ENCODE measurements around the gene GMPR2. TPM values are rescaled to one million over a fixed set of nuclear protein-coding genes. Genes with fewer than 3 reads are reported as not detected.

The GMPR2 gene
- total and polyA plus RNA-seq, 2 of the 13 experiments (the other 11 are each of a cell fraction or from before 2014, with no cell fraction given): 210 to 273 TPM

DNA sequence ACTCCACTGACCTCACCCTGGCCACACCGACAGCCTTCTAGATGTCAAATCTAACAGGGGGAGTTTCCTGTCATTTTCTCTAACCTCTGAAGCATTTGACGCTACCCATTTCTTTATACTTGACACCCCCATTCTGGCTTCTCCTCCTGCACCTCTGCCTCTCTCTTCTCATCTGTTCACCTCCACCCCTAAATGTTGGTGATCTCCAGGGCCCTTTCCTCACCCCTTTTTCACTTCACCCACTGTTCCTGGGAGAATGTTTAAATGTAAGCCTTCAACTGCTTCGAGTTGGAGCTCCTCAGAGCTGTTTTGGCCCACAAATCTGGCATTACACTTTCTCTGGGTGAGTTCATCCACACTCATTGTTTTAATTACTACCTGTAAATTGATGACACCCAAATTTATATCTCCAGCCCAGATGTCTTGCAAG, 39.1 kb downstream of the GMPR2 start (continued):
- TF ChIP-seq, protein P1, sequence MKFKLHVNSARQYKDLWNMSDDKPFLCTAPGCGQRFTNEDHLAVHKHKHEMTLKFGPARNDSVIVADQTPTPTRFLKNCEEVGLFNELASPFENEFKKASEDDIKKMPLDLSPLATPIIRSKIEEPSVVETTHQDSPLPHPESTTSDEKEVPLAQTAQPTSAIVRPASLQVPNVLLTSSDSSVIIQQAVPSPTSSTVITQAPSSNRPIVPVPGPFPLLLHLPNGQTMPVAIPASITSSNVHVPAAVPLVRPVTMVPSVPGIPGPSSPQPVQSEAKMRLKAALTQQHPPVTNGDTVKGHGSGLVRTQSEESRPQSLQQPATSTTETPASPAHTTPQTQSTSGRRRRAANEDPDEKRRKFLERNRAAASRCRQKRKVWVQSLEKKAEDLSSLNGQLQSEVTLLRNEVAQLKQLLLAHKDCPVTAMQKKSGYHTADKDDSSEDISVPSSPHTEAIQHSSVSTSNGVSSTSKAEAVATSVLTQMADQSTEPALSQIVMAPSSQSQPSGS (CRISPR knock-in tag; IDR thresholded peaks at IDR 0.05): no peak
- TF ChIP-seq NONO (IDR thresholded peaks at IDR 0.05) (no peak), NONO (CRISPR knock-in tag; conservative IDR thresholded peaks at IDR 0.05) (no peak), HES4 (CRISPR knock-in tag; IDR thresholded peaks at IDR 0.05; ENCODE audit: borderline replicate concordance) (no peak), KLF13 (CRISPR knock-in tag; IDR thresholded peaks at IDR 0.05) (no peak), KLF15 (CRISPR knock-in tag; IDR thresholded peaks at IDR 0.05; ENCODE audit: borderline replicate concordance) (peak; percentile 54; the same call in 1 of the 2 replicates), ZBTB1 (CRISPR knock-in tag; IDR thresholded peaks at IDR 0.05; ENCODE audit: borderline replicate concordance) (0 out of 2 replicates have a peak, but pooled peaks have one; percentile 47), ZBTB42 (CRISPR knock-in tag; IDR thresholded peaks at IDR 0.05) (no peak), KLF12 (CRISPR knock-in tag; IDR thresholded peaks at IDR 0.05; ENCODE audit: borderline replicate concordance) (no peak), GZF1 (CRISPR knock-in tag; IDR thresholded peaks at IDR 0.05) (peak; percentile 28; the same call in 1 of the 2 replicates), ZBTB8A (CRISPR knock-in tag; IDR thresholded peaks at IDR 0.05; ENCODE audit: borderline replicate concordance, low read depth) (no peak), CHCHD3 (CRISPR knock-in tag; IDR thresholded peaks at IDR 0.05) (no peak), ZNF20 (CRISPR knock-in tag; IDR thresholded peaks at IDR 0.05) (peak; percentile 89), POGZ (CRISPR knock-in tag; IDR thresholded peaks at IDR 0.05) (no peak)
- TF ChIP-seq, protein P2, sequence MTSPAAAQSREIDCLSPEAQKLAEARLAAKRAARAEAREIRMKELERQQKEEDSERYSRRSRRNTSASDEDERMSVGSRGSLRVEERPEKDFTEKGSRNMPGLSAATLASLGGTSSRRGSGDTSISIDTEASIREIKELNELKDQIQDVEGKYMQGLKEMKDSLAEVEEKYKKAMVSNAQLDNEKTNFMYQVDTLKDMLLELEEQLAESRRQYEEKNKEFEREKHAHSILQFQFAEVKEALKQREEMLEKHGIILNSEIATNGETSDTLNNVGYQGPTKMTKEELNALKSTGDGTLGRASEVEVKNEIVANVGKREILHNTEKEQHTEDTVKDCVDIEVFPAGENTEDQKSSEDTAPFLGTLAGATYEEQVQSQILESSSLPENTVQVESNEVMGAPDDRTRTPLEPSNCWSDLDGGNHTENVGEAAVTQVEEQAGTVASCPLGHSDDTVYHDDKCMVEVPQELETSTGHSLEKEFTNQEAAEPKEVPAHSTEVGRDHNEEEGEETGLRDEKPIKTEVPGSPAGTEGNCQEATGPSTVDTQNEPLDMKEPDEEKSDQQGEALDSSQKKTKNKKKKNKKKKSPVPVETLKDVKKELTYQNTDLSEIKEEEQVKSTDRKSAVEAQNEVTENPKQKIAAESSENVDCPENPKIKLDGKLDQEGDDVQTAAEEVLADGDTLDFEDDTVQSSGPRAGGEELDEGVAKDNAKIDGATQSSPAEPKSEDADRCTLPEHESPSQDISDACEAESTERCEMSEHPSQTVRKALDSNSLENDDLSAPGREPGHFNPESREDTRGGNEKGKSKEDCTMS (CRISPR knock-in tag; conservative IDR thresholded peaks at IDR 0.05): peak; percentile 80; the same call in 1 of the 2 replicates
- TF ChIP-seq, protein P3, sequence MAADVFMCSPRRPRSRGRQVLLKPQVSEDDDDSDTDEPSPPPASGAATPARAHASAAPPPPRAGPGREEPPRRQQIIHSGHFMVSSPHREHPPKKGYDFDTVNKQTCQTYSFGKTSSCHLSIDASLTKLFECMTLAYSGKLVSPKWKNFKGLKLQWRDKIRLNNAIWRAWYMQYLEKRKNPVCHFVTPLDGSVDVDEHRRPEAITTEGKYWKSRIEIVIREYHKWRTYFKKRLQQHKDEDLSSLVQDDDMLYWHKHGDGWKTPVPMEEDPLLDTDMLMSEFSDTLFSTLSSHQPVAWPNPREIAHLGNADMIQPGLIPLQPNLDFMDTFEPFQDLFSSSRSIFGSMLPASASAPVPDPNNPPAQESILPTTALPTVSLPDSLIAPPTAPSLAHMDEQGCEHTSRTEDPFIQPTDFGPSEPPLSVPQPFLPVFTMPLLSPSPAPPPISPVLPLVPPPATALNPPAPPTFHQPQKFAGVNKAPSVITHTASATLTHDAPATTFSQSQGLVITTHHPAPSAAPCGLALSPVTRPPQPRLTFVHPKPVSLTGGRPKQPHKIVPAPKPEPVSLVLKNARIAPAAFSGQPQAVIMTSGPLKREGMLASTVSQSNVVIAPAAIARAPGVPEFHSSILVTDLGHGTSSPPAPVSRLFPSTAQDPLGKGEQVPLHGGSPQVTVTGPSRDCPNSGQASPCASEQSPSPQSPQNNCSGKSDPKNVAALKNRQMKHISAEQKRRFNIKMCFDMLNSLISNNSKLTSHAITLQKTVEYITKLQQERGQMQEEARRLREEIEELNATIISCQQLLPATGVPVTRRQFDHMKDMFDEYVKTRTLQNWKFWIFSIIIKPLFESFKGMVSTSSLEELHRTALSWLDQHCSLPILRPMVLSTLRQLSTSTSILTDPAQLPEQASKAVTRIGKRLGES (CRISPR knock-in tag; IDR thresholded peaks at IDR 0.05; ENCODE audit: borderline replicate concordance): no peak
- TF ChIP-seq, protein P4, sequence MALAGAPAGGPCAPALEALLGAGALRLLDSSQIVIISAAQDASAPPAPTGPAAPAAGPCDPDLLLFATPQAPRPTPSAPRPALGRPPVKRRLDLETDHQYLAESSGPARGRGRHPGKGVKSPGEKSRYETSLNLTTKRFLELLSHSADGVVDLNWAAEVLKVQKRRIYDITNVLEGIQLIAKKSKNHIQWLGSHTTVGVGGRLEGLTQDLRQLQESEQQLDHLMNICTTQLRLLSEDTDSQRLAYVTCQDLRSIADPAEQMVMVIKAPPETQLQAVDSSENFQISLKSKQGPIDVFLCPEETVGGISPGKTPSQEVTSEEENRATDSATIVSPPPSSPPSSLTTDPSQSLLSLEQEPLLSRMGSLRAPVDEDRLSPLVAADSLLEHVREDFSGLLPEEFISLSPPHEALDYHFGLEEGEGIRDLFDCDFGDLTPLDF (CRISPR knock-in tag; IDR thresholded peaks at IDR 0.05): no peak
- TF ChIP-seq, protein P5, sequence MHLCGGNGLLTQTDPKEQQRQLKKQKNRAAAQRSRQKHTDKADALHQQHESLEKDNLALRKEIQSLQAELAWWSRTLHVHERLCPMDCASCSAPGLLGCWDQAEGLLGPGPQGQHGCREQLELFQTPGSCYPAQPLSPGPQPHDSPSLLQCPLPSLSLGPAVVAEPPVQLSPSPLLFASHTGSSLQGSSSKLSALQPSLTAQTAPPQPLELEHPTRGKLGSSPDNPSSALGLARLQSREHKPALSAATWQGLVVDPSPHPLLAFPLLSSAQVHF (CRISPR knock-in tag; IDR thresholded peaks at IDR 0.05): no peak
- TF ChIP-seq, protein P6, sequence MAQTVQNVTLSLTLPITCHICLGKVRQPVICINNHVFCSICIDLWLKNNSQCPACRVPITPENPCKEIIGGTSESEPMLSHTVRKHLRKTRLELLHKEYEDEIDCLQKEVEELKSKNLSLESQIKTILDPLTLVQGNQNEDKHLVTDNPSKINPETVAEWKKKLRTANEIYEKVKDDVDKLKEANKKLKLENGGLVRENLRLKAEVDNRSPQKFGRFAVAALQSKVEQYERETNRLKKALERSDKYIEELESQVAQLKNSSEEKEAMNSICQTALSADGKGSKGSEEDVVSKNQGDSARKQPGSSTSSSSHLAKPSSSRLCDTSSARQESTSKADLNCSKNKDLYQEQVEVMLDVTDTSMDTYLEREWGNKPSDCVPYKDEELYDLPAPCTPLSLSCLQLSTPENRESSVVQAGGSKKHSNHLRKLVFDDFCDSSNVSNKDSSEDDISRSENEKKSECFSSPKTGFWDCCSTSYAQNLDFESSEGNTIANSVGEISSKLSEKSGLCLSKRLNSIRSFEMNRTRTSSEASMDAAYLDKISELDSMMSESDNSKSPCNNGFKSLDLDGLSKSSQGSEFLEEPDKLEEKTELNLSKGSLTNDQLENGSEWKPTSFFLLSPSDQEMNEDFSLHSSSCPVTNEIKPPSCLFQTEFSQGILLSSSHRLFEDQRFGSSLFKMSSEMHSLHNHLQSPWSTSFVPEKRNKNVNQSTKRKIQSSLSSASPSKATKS (CRISPR knock-in tag; IDR thresholded peaks at IDR 0.05): 0 out of 2 replicates have a peak, but pooled peaks have one; percentile 69
